Omental fat pad (tissue), 4 donors: ENCODE data around the gene PTPRF. TPM values are rescaled to one million over a fixed set of nuclear protein-coding genes. Genes with fewer than 3 reads are reported as not detected.

Source experiments
- ATAC-seq: fragments of 150-250 bp; one replicate; pipeline ENCODE4 v1.9.1; 2016; ENCODE audit warnings: mild to moderate bottlenecking, moderate library complexity; ENCODE audit not compliant: low FRiP score
- DNase-seq: peaks from one replicate; pipeline ENCODE4 v3.0.0-alpha.2; 2019; ENCODE audit warnings: low spot score
- total RNA-seq, 4 donors: library from RNA; depleted of rRNA; stranded (reverse); fragments of >200 nt; gene quantifications; one replicate each; pipeline ENCODE4 v1.1.0, GENCODE V29; 2016
- TF ChIP-seq, protein P1 (sequence below), 3 donors: fragments of 450-650 bp; IDR thresholded peaks; one replicate each; pipeline ENCODE4 v1.5.1; 2016 to 2017; ENCODE audit warnings: antibody characterized with exemption in 3 of 3, mild to moderate bottlenecking in 3 of 3, moderate library complexity in 2 of 3

The PTPRF gene
- total RNA-seq, 4 donors from 2014 or later: 79.1 to 176 (median 139) TPM

DNA sequence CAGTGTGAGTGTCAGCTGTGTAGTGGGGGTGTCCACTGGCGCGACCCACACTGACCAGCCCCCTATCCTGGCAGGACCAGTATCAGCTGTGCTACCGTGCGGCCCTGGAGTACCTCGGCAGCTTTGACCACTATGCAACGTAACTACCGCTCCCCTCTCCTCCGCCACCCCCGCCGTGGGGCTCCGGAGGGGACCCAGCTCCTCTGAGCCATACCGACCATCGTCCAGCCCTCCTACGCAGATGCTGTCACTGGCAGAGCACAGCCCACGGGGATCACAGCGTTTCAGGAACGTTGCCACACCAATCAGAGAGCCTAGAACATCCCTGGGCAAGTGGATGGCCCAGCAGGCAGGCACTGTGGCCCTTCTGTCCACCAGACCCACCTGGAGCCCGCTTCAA lies 91.2 kb downstream of the PTPRF start:
- no peak for ATAC-seq
- TF ChIP-seq, protein P1, sequence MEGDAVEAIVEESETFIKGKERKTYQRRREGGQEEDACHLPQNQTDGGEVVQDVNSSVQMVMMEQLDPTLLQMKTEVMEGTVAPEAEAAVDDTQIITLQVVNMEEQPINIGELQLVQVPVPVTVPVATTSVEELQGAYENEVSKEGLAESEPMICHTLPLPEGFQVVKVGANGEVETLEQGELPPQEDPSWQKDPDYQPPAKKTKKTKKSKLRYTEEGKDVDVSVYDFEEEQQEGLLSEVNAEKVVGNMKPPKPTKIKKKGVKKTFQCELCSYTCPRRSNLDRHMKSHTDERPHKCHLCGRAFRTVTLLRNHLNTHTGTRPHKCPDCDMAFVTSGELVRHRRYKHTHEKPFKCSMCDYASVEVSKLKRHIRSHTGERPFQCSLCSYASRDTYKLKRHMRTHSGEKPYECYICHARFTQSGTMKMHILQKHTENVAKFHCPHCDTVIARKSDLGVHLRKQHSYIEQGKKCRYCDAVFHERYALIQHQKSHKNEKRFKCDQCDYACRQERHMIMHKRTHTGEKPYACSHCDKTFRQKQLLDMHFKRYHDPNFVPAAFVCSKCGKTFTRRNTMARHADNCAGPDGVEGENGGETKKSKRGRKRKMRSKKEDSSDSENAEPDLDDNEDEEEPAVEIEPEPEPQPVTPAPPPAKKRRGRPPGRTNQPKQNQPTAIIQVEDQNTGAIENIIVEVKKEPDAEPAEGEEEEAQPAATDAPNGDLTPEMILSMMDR (IDR thresholded peaks at IDR 0.05): no peak
- no peak for DNase-seq

DNA sequence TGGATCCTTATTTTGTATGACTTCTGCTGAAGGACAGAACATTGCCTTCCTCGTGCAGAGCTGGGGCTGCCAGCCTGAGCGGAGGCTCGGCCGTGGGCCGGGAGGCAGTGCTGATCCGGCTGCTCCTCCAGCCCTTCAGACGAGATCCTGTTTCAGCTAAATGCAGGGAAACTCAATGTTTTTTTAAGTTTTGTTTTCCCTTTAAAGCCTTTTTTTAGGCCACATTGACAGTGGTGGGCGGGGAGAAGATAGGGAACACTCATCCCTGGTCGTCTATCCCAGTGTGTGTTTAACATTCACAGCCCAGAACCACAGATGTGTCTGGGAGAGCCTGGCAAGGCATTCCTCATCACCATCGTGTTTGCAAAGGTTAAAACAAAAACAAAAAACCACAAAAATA lies 91.8 kb downstream of the PTPRF start:
- no peak for ATAC-seq

DNA sequence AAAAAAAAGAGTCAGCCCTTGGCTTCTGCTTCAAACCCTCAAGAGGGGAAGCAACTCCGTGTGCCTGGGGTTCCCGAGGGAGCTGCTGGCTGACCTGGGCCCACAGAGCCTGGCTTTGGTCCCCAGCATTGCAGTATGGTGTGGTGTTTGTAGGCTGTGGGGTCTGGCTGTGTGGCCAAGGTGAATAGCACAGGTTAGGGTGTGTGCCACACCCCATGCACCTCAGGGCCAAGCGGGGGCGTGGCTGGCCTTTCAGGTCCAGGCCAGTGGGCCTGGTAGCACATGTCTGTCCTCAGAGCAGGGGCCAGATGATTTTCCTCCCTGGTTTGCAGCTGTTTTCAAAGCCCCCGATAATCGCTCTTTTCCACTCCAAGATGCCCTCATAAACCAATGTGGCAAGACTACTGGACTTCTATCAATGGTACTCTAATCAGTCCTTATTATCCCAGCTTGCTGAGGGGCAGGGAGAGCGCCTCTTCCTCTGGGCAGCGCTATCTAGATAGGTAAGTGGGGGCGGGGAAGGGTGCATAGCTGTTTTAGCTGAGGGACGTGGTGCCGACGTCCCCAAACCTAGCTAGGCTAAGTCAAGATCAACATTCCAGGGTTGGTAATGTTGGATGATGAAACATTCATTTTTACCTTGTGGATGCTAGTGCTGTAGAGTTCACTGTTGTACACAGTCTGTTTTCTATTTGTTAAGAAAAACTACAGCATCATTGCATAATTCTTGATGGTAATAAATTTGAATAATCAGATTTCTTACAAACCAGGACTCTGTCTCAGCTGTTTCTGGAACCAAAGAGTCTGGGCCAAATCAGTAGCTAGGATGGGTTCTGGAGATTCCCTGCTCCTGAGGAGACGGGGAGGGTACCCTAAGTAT lies 92.5 kb downstream of the PTPRF start:
- DNase-seq: no peak
- TF ChIP-seq, protein P1 (IDR thresholded peaks at IDR 0.05): no peak
- no peak for ATAC-seq

More for the DNA sequence above, 91.8 kb downstream of the PTPRF start:
- DNase-seq: no peak
- TF ChIP-seq, protein P1 (IDR thresholded peaks at IDR 0.05): no peak

DNA sequence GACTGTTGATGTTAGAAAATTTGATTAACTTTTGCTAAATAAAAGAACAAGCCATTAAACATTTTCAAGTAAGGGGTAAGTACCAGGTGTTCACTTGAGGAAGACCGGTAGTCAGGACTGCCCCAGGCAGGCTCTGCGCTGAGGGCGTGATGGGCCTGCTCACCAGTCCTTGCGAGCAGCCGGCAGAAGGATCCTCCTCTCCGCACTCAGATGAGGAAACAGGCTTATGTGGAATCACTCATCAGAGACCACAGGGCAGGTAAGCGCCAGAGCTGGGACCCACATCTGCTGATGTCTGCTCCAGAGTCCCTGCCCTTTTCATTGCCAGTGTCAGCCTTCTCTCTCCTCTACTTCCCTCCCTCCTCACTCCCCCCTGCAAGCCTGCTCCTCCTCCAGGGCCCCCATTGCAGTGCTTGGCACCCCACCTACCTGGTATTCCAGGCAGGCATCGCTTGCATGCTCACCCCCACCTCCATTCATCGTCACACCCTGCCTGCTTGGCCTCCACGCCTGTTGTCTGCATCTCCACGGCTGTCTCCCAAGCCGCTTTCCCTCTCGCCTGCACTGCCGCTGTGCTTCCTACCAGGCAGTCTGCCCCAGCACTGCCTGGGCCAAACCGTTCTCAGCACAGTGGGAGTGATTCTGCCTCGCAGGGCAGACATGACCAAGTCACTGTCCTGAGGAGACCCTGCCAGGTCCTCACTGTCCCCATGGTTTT lies 94.5 kb downstream of the PTPRF start:
- no peak for DNase-seq
- TF ChIP-seq, protein P1 (IDR thresholded peaks at IDR 0.05): no peak
- no peak for ATAC-seq

DNA sequence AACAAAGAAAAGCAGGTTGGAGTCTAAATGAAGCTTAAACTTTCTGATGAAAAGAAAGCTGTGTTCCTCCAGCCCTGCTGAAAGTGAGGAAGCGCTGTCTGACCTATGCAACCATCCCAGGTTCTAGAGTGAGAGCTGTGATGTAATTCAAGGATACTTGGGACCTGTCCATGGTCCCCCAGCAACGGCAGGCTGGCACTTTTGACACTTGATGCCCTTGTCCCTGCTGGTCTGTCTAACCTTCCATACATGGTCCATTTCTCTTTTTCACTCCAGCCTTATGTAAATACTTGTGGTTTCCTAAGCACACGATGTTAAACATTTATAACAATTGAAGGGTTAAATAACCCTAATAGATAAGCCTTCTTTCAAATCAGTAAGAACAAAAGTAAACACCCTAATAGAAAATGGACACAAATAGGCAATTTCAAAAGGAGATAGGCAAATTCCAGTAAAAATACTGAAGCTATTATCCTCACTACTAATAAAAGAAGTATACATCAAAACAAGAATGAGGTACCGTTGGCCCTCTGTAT lies 101.5 kb downstream of the PTPRF start:
- TF ChIP-seq, protein P1 (IDR thresholded peaks at IDR 0.05): no peak
- DNase-seq (no peak), ATAC-seq (no peak)

DNA sequence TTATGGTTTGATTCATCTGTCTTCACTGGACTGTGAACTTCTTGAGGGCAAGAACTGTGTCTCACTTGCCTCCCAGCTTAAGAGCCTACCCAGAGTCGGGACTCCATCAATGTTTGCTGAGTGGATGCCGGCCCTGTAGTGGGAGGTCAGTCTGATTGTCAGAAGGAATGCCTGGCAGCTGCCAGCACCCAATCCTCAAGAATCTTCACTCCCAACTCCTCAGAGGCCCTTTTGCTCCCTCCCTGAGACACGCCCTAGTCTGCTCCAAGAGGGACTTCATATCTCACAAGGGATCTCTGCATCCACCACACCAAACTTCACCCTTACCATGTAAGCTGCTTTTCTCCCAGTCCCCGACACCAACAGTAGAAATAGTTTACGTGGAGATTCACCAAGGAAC lies 104.0 kb downstream of the PTPRF start:
- TF ChIP-seq, protein P1 (IDR thresholded peaks at IDR 0.05): no peak
- DNase-seq: no peak
- no peak for ATAC-seq
